GM12878 (cell line): ENCODE data around the gene GJB4. TPM values are rescaled to one million over a fixed set of nuclear protein-coding genes. Genes with fewer than 3 reads are reported as not detected.

Experiments
- ATAC-seq: fragments of 200-7000 bp; cut with Tn5 transposase; 3 replicates; pipeline ENCODE4 v1.9.1; 2020; ENCODE audit warnings: mild to moderate bottlenecking, moderate library complexity
- BruUV-seq: library from RNA; stranded (reverse); fragments of 400-500 nt; replicated peaks from 2 replicates; lab custom pipeline; 2021; lab: Mats Ljungman, UMichigan
- CTCF ChIA-PET: fragments of 300-600 bp; sonication (Branson Sonifier 250); formaldehyde crosslinking; extraction: SDS; loops from one replicate; lab custom pipeline; 2021; ENCODE audit warnings: inconsistent platforms; lab: Yijun Ruan, JAX
- POLR2A ChIA-PET: fragments of 350-600 bp; formaldehyde crosslinking; extraction: SDS; loops from one replicate; lab custom pipeline; 2021; ENCODE audit warnings: inconsistent platforms; lab: Charles Lee
- RAD21 ChIA-PET: fragments of 300-600 bp; sonication (Branson Sonifier 250); formaldehyde crosslinking; loops from one replicate; lab custom pipeline; 2023; ENCODE audit warnings: antibody characterized with exemption; ENCODE audit not compliant: unreplicated experiment; lab: Charles Lee
- SMC1A ChIA-PET: fragments of 300-600 bp; sonication (Branson Sonifier 250); formaldehyde crosslinking; loops from one replicate; lab custom pipeline; 2023; ENCODE audit not compliant: unreplicated experiment, uncharacterized antibody; lab: Charles Lee
- DNase-seq: peaks from one replicate; pipeline ENCODE4 v3.0.0-alpha.2; 2011; ENCODE audit warnings: low read depth, low spot score
- FAIRE-seq: peaks from 3 replicates; lab custom pipeline; 2011; peaks lifted over from hg19 to GRCh38; lab: Jason Lieb, UNC
- H2AFZ ChIP-seq: 2 replicates; pipeline ENCODE4 v1.6.0; 2011; ENCODE audit warnings: low read depth, low read length, control low read depth; ENCODE audit not compliant: control insufficient read depth
- H3K27ac ChIP-seq: 2 replicates; pipeline ENCODE4 v1.5.1; 2011; ENCODE audit warnings: control low read depth; ENCODE audit not compliant: control insufficient read depth, insufficient read depth
- H3K27me3 ChIP-seq, 2 experiments: replicated peaks in 1 of 2; 2 replicates each; pipeline versions ENCODE4 v1.6.0 to v1.6.1; 2011; ENCODE audit warnings: low read length in 1 of 2; ENCODE audit not compliant: control insufficient read depth in 2 of 2, insufficient read depth in 2 of 2
- H3K36me3 ChIP-seq, 2 experiments: 2 replicates each; pipeline ENCODE4 v1.5.1; 2011; ENCODE audit warnings: low read length in 1 of 2; ENCODE audit not compliant: control insufficient read depth in 2 of 2, insufficient read depth in 2 of 2
- H3K4me1 ChIP-seq: 2 replicates; pipeline ENCODE4 v1.6.1; 2011; ENCODE audit warnings: mild to moderate bottlenecking, low read length, moderate library complexity, mixed read lengths; ENCODE audit not compliant: control insufficient read depth, insufficient read depth
- H3K4me2 ChIP-seq: 2 replicates; pipeline ENCODE4 v1.6.0; 2011; ENCODE audit warnings: control low read depth; ENCODE audit not compliant: control insufficient read depth, insufficient read depth
- H3K4me3 ChIP-seq: fragments of 200-600 bp; sonication (generic); 2 replicates; pipeline ENCODE4 v1.5.1; 2016
- H3K79me2 ChIP-seq: 2 replicates; pipeline ENCODE4 v1.6.0; 2011; ENCODE audit warnings: low read length; ENCODE audit not compliant: control insufficient read depth, insufficient read depth
- H3K9ac ChIP-seq: 2 replicates; pipeline ENCODE4 v1.8.0; 2011; ENCODE audit warnings: low read length, control low read depth, mixed read lengths; ENCODE audit not compliant: control insufficient read depth, insufficient read depth
- H3K9me3 ChIP-seq: replicated peaks from 3 replicates; pipeline ENCODE4 v1.5.1; 2011; ENCODE audit warnings: mild to moderate bottlenecking, low read length; ENCODE audit not compliant: control insufficient read depth, insufficient read depth
- H4K20me1 ChIP-seq: 2 replicates; pipeline ENCODE4 v1.6.0; 2011; ENCODE audit not compliant: control insufficient read depth, insufficient read depth
- ATF3 ChIP-seq: IDR thresholded peaks from 2 replicates; pipeline ENCODE4 v1.6.1; 2011; ENCODE audit warnings: low read depth, mild to moderate bottlenecking, low read length, moderate library complexity, borderline replicate concordance; ENCODE audit errors: extremely low read depth
- HCFC1 ChIP-seq: fragments of 150-350 bp; IDR thresholded peaks from 2 replicates; pipeline ENCODE4 v1.6.1; 2014; ENCODE audit warnings: low read length
- SIX5 ChIP-seq: IDR thresholded peaks from 2 replicates; pipeline ENCODE4 v1.6.1; 2011; ENCODE audit warnings: mild to moderate bottlenecking, low read depth, low read length, moderate library complexity; ENCODE audit not compliant: severe bottlenecking
- WGBS: methylation state at CpG from one replicate; pipeline ENCODE4 v1.1.6; 2016; ENCODE audit warnings: low lambda C conversion rate; ENCODE audit not compliant: insufficient replicate concordance, insufficient coverage; ENCODE audit errors: missing lambda C conversion rate; 5-methylcytosine and 5-hydroxymethylcytosine counted together
- in situ Hi-C: fragments of 300-500 bp; cut with MboI; formaldehyde crosslinking; loops from 9 replicates; pipeline ENCODE4 v1.14.3; 2018; ENCODE audit warnings: mixed read lengths
- intact Hi-C: fragments of 100-400 bp; cut with micrococcal nuclease; formaldehyde crosslinking; loops from one replicate; pipeline ENCODE4 v1.14.2; 2022; ENCODE audit not compliant: unreplicated experiment
- polyA plus RNA-seq, 11 experiments: library from polyadenylated mRNA; depleted of rRNA in 4 of 11; unstranded in 6 of 11; stranded (reverse) in 5 of 11; fragments of >200 nt; fragmentation: Nextera tagmentation in 4 of 11; fragmentation: Illumina TruSeq in 1 of 11; extraction: Ambion mirVana in 4 of 11; extraction: Trizol in 1 of 11; gene quantifications; 1 replicate in 1 of 11; 2 replicates in 10 of 11; pipeline versions ENCODE4 v1.2.1 to v1.2.3, GENCODE V29; 2011 to 2016; ENCODE audit warnings: inconsistent platforms in 2 of 11, missing spikeins in 2 of 11, low read depth in 1 of 11
- total RNA-seq, 4 experiments: library from RNA; depleted of rRNA in 3 of 4; stranded (reverse); fragments of >200 nt in 3 of 4; fragmentation: Illumina TruSeq in 1 of 4; extraction: Trizol in 1 of 4; gene quantifications; 2 replicates each; pipeline versions ENCODE4 v1.2.1 to v1.2.3, GENCODE V29; 2013 to 2021
- TF ChIP-seq, protein P1 (sequence below), 3 experiments: IDR thresholded peaks in 2 of 3; conservative IDR thresholded peaks in 1 of 3; 2 replicates each; pipeline ENCODE4 v1.5.1; 2011; ENCODE audit warnings: low read depth in 3 of 3, low read length in 3 of 3, mild to moderate bottlenecking in 3 of 3, control low read depth in 2 of 3, moderate library complexity in 2 of 3, inconsistent platforms in 1 of 3, mixed read lengths in 1 of 3; ENCODE audit not compliant: control insufficient read depth in 2 of 3, insufficient read depth in 1 of 3; ENCODE audit errors: extremely low read depth in 1 of 3

The GJB4 gene
- total and polyA plus RNA-seq, 10 of the 15 experiments (the other 5 are each of a cell fraction or from before 2014, with no cell fraction given) = not detected

DNA sequence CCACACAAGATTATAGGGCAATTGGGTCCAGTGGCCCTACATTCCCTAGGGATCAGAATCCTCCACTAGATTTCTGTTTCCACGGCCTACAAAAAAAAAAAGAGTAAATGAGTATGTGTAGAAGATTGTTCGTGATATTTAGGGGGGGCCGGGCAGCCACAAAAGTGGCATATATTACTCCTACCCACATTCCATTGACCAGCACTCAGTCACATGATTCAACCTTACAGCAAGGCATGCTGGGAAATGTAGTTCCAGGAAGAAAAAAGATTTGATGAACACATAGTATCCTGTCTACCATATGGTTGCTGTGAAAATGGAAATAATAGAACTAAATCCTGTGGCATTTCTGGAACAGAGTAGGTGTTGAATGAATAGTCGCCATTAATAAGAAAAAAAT is 48.1 kb upstream of the GJB4 start:
- RAD21 ChIA-PET = no interaction called here
- ATAC-seq (no peak), DNase-seq (no peak), FAIRE-seq (no peak)
- Histone ChIP-seq H2AFZ (no peak overlapping the region), H3K36me3 (no peaks in the 10 kb centered on the region), H3K79me2 (no peaks in the 10 kb centered on the region), H4K20me1 (no peaks in the 10 kb centered on the region), H3K27ac (no peak overlapping the region), H3K4me1 (no peaks in the 10 kb centered on the region), H3K9me3 (no peaks in the 10 kb centered on the region), H3K4me3 (no peak overlapping the region), H3K27me3 (peaks cover 0 to 2% of the 10 kb centered on the region in 2 experiments; a peak in 1 of 4 replicates), H3K4me2 (no peak overlapping the region), H3K9ac (no peak overlapping the region)
- SMC1A ChIA-PET = no interaction called here
- intact Hi-C loops (no loop called here), in situ Hi-C loops (no loop called here)
- CTCF ChIA-PET = no interaction called here
- POLR2A ChIA-PET = no interaction called here
- 34% methylated on average over 4 of the region's 4 CpGs for WGBS
- no TSS peak for BruUV-seq
- TF ChIP-seq, protein P1, sequence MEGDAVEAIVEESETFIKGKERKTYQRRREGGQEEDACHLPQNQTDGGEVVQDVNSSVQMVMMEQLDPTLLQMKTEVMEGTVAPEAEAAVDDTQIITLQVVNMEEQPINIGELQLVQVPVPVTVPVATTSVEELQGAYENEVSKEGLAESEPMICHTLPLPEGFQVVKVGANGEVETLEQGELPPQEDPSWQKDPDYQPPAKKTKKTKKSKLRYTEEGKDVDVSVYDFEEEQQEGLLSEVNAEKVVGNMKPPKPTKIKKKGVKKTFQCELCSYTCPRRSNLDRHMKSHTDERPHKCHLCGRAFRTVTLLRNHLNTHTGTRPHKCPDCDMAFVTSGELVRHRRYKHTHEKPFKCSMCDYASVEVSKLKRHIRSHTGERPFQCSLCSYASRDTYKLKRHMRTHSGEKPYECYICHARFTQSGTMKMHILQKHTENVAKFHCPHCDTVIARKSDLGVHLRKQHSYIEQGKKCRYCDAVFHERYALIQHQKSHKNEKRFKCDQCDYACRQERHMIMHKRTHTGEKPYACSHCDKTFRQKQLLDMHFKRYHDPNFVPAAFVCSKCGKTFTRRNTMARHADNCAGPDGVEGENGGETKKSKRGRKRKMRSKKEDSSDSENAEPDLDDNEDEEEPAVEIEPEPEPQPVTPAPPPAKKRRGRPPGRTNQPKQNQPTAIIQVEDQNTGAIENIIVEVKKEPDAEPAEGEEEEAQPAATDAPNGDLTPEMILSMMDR (IDR thresholded peaks at IDR 0.05 in 2 of 3, conservative IDR thresholded peaks at IDR 0.05 in 1 of 3; ENCODE audit: control insufficient read depth in 2 of 3, extremely low read depth in 1 of 3, insufficient read depth in 1 of 3, low read depth in 3 of 3, low read length in 3 of 3) = no peak
- peak; percentile 24; the same call in 1 of the 2 replicates for TF ChIP-seq ATF3
- TF ChIP-seq HCFC1 = peak; percentile 43
- TF ChIP-seq SIX5 = peak; percentile 63
